ENCODE data around the gene RUNDC3A.

DNA sequence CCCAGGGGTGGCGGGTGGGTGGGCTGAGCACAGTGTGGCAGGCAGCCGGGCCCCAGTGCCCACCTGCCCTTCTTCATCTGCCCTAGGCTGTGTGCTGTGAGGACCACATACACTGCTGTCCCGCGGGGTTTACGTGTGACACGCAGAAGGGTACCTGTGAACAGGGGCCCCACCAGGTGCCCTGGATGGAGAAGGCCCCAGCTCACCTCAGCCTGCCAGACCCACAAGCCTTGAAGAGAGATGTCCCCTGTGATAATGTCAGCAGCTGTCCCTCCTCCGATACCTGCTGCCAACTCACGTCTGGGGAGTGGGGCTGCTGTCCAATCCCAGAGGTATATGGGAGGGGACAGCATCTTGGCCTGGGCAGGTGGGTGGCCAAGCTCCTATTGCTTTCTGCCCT, 43.1 kb downstream of the RUNDC3A start:
- TF ChIP-seq, protein P1, sequence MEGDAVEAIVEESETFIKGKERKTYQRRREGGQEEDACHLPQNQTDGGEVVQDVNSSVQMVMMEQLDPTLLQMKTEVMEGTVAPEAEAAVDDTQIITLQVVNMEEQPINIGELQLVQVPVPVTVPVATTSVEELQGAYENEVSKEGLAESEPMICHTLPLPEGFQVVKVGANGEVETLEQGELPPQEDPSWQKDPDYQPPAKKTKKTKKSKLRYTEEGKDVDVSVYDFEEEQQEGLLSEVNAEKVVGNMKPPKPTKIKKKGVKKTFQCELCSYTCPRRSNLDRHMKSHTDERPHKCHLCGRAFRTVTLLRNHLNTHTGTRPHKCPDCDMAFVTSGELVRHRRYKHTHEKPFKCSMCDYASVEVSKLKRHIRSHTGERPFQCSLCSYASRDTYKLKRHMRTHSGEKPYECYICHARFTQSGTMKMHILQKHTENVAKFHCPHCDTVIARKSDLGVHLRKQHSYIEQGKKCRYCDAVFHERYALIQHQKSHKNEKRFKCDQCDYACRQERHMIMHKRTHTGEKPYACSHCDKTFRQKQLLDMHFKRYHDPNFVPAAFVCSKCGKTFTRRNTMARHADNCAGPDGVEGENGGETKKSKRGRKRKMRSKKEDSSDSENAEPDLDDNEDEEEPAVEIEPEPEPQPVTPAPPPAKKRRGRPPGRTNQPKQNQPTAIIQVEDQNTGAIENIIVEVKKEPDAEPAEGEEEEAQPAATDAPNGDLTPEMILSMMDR (IDR thresholded peaks at IDR 0.05): no peak
- no peak for TF ChIP-seq POLR2A (IDR thresholded peaks at IDR 0.05)
